ENCODE data around the gene DYNLL1.

Gene DYNLL1

GRCh38 chr12:120496413-120497340 is 764 bp downstream of the DYNLL1 start:
- H3K4me3 ChIP-seq (replicated peaks in 1 of 2; ENCODE audit: low read depth in 2 of 2, low read length in 2 of 2) = peak overlapping the region; percentile 89 to 94
- TF ChIP-seq CTCF (IDR thresholded peaks at IDR 0.05; ENCODE audit: low read depth, low read length) = no peak
- peak; percentile 50 to 62 for DNase-seq (ENCODE audit: low read depth in 2 of 2)

- H3K4me3 ChIP-seq (replicated peaks in 1 of 2; ENCODE audit: low read depth in 2 of 2, low read length in 2 of 2) = peak overlapping the region; percentile 89 to 94
- DNase-seq (ENCODE audit: low read depth in 2 of 2) = peak; percentile 35 to 38
- no peak for TF ChIP-seq CTCF (IDR thresholded peaks at IDR 0.05; ENCODE audit: low read depth, low read length)
These were observed 1.7 kb downstream of the DYNLL1 start for GRCh38 chr12:120497524-120498150.

GRCh38 chr12:120498870-120499515 is 3.1 kb downstream of the DYNLL1 start:
- no peak overlapping the region for H3K4me3 ChIP-seq (replicated peaks in 1 of 2; ENCODE audit: low read depth in 2 of 2, low read length in 2 of 2)
- no peak for DNase-seq (ENCODE audit: low read depth in 2 of 2)
- TF ChIP-seq CTCF (IDR thresholded peaks at IDR 0.05; ENCODE audit: low read depth, low read length) = no peak

- peak; percentile 14 to 30 for DNase-seq (ENCODE audit: low read depth in 2 of 2)
- no peak overlapping the region for H3K4me3 ChIP-seq (replicated peaks in 1 of 2; ENCODE audit: low read depth in 2 of 2, low read length in 2 of 2)
- no peak for TF ChIP-seq CTCF (IDR thresholded peaks at IDR 0.05; ENCODE audit: low read depth, low read length)
These were observed 4.7 kb downstream of the DYNLL1 start for GRCh38 chr12:120500581-120500980.

GRCh38 chr12:120504587-120504986 is 8.7 kb downstream of the DYNLL1 start:
- H3K4me3 ChIP-seq (replicated peaks in 1 of 2; ENCODE audit: low read depth in 2 of 2, low read length in 2 of 2) = no peak overlapping the region
- no peak for TF ChIP-seq CTCF (IDR thresholded peaks at IDR 0.05; ENCODE audit: low read depth, low read length)
- DNase-seq (ENCODE audit: low read depth in 2 of 2) = no peak

- no peak for TF ChIP-seq CTCF (IDR thresholded peaks at IDR 0.05; ENCODE audit: low read depth, low read length)
- no peak for DNase-seq (ENCODE audit: low read depth in 2 of 2)
- H3K4me3 ChIP-seq (replicated peaks in 1 of 2; ENCODE audit: low read depth in 2 of 2, low read length in 2 of 2) = no peak overlapping the region
These were observed 12.6 kb downstream of the DYNLL1 start for GRCh38 chr12:120508537-120508936.

Data from cardiac fibroblast (primary cell).